GM18520 (cell line): ENCODE data around the gene ITGB8.
"Not testable (repeated sequence)": the region's sequence is repeated elsewhere in the genome, so short reads cannot be mapped to it uniquely, and the experiment has no call there.

ENCODE experiments used
- ATAC-seq: cut with Tn5 transposase; IDR thresholded peaks from one replicate; pipeline ENCODE4 v1.9.1; 2021; ENCODE audit not compliant: unreplicated experiment

The ITGB8 gene

GRCh38 chr7:20364571-20365196 is 34.0 kb downstream of the ITGB8 start:
- ATAC-seq, result no peak

- no peak for ATAC-seq
Observed at GRCh38 chr7:20365486-20365885, 34.8 kb downstream of the ITGB8 start.

GRCh38 chr7:20374399-20374798 is 43.7 kb downstream of the ITGB8 start:
- no peak for ATAC-seq

GRCh38 chr7:20376796-20377195 is 46.1 kb downstream of the ITGB8 start:
- no peak for ATAC-seq

GRCh38 chr7:20381406-20382034 is 50.8 kb downstream of the ITGB8 start:
- no peak for ATAC-seq

- no peak for ATAC-seq
Observed at GRCh38 chr7:20383351-20383750, 52.7 kb downstream of the ITGB8 start.

- no peak for ATAC-seq
Observed at GRCh38 chr7:20385126-20385525, 54.4 kb downstream of the ITGB8 start.

- ATAC-seq, result no peak
Observed at GRCh38 chr7:20388084-20388483, 57.4 kb downstream of the ITGB8 start.

GRCh38 chr7:20389192-20389591 is 58.5 kb downstream of the ITGB8 start:
- not testable (repeated sequence) for ATAC-seq

- ATAC-seq, result no peak
Observed at GRCh38 chr7:20393021-20393610, 62.4 kb downstream of the ITGB8 start.

GRCh38 chr7:20393616-20394015 is 62.9 kb downstream of the ITGB8 start:
- ATAC-seq, result no peak

- no peak for ATAC-seq
Observed at GRCh38 chr7:20394284-20394683, 63.6 kb downstream of the ITGB8 start.

GRCh38 chr7:20395104-20395503 is 64.4 kb downstream of the ITGB8 start:
- ATAC-seq, result no peak

GRCh38 chr7:20395511-20395910 is 64.8 kb downstream of the ITGB8 start:
- peak; percentile 89 for ATAC-seq

- ATAC-seq, result no peak
Observed at GRCh38 chr7:20399521-20399920, 68.8 kb downstream of the ITGB8 start.

GRCh38 chr7:20401861-20402746 is 71.4 kb downstream of the ITGB8 start:
- no peak for ATAC-seq

- no peak for ATAC-seq
Observed at GRCh38 chr7:20402747-20403230, 72.1 kb downstream of the ITGB8 start.

- no peak for ATAC-seq
Observed at GRCh38 chr7:20403331-20403730, 72.6 kb downstream of the ITGB8 start.

- ATAC-seq, result no peak
Observed at GRCh38 chr7:20404320-20404719, 73.6 kb downstream of the ITGB8 start.

GRCh38 chr7:20407585-20408466 is 77.1 kb downstream of the ITGB8 start:
- no peak for ATAC-seq
